ENCODE measurements around the gene FCRL3.

Gene FCRL3

DNA sequence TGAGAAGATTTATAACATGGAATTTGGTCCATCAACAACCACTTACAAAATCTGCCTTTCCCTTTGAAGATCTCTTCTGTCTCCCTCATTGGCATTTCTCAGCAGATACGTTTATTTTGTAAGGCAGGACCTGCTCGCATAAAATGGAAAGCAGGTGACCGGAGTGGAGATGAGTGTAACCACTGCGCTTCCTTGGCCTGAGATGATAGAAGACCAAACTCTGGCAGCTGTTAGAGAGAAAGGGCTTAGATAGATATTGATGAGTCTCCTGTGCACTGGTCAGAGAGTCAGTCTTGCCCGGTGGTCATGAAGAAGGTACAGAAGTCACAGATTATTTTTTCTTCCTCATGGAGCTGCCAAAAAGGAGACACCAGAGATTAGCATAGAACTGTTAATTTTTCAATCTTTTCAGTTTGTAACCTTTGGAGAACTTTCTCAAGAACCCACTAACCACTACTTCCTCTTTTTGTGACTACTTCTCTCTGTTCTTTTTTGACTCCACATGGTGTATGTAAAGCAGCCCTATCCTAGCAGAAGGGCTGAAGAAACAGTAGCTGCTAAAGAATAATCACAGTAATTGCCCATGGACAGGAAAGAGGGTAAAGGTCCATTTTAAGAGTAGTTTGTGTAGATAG lies 47.6 kb downstream of the FCRL3 start:
- DNase-seq (ENCODE audit: low read depth) = peak; percentile 44
- H3K4me3 ChIP-seq (ENCODE audit: low read depth, low read length) = no peak overlapping the region
- TF ChIP-seq, protein P1, sequence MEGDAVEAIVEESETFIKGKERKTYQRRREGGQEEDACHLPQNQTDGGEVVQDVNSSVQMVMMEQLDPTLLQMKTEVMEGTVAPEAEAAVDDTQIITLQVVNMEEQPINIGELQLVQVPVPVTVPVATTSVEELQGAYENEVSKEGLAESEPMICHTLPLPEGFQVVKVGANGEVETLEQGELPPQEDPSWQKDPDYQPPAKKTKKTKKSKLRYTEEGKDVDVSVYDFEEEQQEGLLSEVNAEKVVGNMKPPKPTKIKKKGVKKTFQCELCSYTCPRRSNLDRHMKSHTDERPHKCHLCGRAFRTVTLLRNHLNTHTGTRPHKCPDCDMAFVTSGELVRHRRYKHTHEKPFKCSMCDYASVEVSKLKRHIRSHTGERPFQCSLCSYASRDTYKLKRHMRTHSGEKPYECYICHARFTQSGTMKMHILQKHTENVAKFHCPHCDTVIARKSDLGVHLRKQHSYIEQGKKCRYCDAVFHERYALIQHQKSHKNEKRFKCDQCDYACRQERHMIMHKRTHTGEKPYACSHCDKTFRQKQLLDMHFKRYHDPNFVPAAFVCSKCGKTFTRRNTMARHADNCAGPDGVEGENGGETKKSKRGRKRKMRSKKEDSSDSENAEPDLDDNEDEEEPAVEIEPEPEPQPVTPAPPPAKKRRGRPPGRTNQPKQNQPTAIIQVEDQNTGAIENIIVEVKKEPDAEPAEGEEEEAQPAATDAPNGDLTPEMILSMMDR (IDR thresholded peaks at IDR 0.05; ENCODE audit: low read depth, low read length, missing control alignments) = no peak

DNA sequence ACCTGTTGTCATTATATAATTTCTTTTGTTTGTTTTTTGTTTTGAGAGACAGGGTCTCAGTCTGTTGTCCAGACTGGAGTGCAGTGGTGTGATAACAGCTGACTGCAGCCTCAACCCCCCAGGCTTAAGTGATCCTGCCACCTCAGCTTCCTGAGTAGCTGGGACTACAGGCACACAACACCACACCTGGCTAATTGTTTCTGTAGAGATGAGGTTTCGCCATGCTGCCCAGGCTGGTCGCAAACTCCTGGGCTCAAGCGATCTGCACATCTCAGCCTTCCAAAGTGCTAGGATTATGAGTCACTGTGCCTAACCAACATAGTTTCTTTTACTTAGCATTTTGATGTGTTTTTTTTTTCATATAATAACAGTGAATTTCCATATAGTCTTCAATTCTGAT lies 52.3 kb downstream of the FCRL3 start:
- DNase-seq (ENCODE audit: low read depth) = no peak
- no peak overlapping the region for H3K4me3 ChIP-seq (ENCODE audit: low read depth, low read length)
- TF ChIP-seq, protein P1 (IDR thresholded peaks at IDR 0.05; ENCODE audit: low read depth, low read length, missing control alignments) = no peak

DNA sequence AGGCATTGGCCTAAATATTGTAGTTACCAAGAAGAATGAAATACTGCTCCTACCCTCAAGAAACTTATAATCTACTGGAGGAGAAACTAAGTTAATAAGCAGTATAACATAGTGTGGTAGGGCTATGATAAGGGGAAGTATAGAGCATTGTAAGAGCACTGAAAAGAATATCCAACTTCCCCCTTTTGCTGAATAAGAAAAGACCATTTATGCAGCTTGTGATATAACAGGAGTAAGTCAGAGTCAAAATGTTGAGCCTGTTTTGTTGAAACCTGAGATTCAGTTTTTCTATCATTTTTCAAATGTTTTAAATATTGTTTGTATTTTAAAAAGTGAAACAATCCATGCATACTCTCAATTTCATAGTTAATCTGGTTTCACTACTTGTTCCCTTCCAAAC lies 54.4 kb downstream of the FCRL3 start:
- no peak overlapping the region for H3K4me3 ChIP-seq (ENCODE audit: low read depth, low read length)
- TF ChIP-seq, protein P1 (IDR thresholded peaks at IDR 0.05; ENCODE audit: low read depth, low read length, missing control alignments) = no peak
- no peak for DNase-seq (ENCODE audit: low read depth)

DNA sequence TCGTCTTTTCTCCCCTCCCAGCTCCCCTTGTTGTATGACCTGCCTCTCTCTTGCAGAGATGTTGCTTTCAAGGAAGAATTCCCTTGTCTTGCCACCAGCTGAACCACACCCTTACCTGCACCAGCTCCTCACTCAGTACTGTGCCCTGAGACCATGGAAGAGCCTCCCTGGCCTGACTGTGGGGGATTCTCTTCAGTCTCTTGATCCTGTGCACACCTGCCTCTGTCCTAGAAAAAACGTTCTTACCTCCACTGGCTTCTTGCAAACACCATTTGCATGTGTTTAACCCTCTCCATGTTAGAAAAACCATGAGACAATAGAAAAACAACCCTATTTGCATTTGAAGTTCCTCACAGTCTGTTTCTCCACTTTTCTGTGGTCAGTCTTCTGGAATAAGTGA lies 59.4 kb downstream of the FCRL3 start:
- DNase-seq (ENCODE audit: low read depth) = no peak
- TF ChIP-seq, protein P1 (IDR thresholded peaks at IDR 0.05; ENCODE audit: low read depth, low read length, missing control alignments) = no peak
- H3K4me3 ChIP-seq (ENCODE audit: low read depth, low read length) = no peak overlapping the region

DNA sequence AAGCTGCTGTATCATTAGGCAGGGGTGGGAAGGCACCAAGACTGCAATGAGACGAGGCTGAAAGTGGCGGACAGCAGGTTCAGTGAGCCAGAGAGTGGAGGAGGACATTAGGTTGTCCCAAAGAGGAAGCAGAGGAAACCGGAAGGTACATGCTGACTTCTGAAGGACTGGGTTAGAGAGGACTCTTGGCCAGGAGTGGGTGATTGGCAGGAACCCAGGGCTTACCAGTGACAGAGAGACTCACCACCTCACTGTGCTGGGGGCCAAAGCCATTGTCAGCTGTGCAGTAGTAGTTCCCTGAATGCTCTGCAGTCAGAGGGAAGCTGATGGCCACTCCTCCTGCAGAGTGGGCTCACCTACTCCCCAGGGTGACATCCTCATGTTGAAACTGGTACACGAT lies 60.8 kb downstream of the FCRL3 start:
- H3K4me3 ChIP-seq (ENCODE audit: low read depth, low read length) = no peak overlapping the region
- no peak for DNase-seq (ENCODE audit: low read depth)
- TF ChIP-seq, protein P1 (IDR thresholded peaks at IDR 0.05; ENCODE audit: low read depth, low read length, missing control alignments) = no peak

DNA sequence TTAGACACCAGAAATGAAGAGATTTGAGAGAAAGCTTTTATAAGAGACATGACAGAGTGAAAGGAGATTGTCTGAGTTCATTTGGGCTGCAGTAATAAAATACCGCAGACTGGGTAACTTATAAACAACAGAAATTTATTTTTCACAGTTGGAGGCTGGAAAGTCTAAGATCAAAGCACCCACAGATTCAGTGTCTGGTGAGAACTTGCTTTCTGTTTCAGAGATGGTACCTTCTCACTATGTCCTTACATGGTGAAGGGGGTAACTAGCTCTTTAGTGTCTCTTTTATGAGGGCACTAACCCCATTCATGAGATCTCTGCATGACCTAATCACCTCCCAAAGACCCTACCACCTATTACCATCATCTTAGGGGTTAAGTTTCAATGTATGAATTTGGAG lies 71.8 kb downstream of the FCRL3 start:
- no peak overlapping the region for H3K4me3 ChIP-seq (ENCODE audit: low read depth, low read length)
- TF ChIP-seq, protein P1 (IDR thresholded peaks at IDR 0.05; ENCODE audit: low read depth, low read length, missing control alignments) = no peak
- no peak for DNase-seq (ENCODE audit: low read depth)
